Measurements from ENCODE around the gene MKS1.

DNA sequence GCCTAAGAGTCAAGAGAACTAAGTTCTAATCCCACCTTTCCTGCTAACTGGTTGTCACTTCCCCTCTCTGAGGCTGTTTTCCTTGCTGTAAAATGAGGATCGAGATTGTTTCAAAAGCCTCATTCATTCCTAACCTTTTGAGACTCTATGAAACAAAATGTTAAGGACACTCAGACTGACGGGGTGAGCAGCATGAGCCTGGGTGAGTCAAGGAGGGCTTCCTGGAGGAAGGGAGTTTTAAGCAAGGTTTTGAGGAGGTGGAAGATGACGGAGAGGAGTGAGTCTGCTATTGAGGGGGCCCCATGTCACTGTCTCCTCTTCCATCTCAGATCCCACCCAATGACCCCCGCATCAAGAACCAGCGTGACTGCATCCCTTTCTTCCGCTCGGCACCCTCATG lies 22.4 kb downstream of the MKS1 start:
- TF ChIP-seq POLR2A (IDR thresholded peaks at IDR 0.05) = no peak
- TF ChIP-seq, protein P1, sequence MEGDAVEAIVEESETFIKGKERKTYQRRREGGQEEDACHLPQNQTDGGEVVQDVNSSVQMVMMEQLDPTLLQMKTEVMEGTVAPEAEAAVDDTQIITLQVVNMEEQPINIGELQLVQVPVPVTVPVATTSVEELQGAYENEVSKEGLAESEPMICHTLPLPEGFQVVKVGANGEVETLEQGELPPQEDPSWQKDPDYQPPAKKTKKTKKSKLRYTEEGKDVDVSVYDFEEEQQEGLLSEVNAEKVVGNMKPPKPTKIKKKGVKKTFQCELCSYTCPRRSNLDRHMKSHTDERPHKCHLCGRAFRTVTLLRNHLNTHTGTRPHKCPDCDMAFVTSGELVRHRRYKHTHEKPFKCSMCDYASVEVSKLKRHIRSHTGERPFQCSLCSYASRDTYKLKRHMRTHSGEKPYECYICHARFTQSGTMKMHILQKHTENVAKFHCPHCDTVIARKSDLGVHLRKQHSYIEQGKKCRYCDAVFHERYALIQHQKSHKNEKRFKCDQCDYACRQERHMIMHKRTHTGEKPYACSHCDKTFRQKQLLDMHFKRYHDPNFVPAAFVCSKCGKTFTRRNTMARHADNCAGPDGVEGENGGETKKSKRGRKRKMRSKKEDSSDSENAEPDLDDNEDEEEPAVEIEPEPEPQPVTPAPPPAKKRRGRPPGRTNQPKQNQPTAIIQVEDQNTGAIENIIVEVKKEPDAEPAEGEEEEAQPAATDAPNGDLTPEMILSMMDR (IDR thresholded peaks at IDR 0.05) = no peak
